Ishikawa (cell line): Measurements from ENCODE around the gene B4GALNT3.

Experiments
- CEBPB ChIP-seq: IDR thresholded peaks from 2 replicates; pipeline ENCODE4 v1.6.1; 2012
- CREB1 ChIP-seq: IDR thresholded peaks from 2 replicates; pipeline ENCODE4 v1.6.1; 2012; ENCODE audit warnings: low read depth
- EGR1 ChIP-seq: IDR thresholded peaks from 2 replicates; pipeline ENCODE4 v1.6.1; 2012
- EP300 ChIP-seq: IDR thresholded peaks from 2 replicates; pipeline ENCODE4 v1.6.1; 2012; ENCODE audit warnings: borderline replicate concordance
- FOXM1 ChIP-seq: IDR thresholded peaks from 2 replicates; pipeline ENCODE4 v1.6.1; 2012; ENCODE audit warnings: low read depth, borderline replicate concordance
- MAX ChIP-seq: IDR thresholded peaks from 2 replicates; pipeline ENCODE4 v1.6.1; 2012
- NFIC ChIP-seq: IDR thresholded peaks from 2 replicates; pipeline ENCODE4 v1.6.1; 2012
- RAD21 ChIP-seq: IDR thresholded peaks from 2 replicates; pipeline ENCODE4 v1.6.1; 2012; ENCODE audit warnings: low read depth
- REST ChIP-seq: IDR thresholded peaks from 2 replicates; pipeline ENCODE4 v1.6.1; 2012; ENCODE audit warnings: low read depth, mild to moderate bottlenecking
- TAF1 ChIP-seq: IDR thresholded peaks from 2 replicates; pipeline ENCODE4 v1.6.1; 2012; ENCODE audit warnings: low read depth, mild to moderate bottlenecking
- TCF12 ChIP-seq: IDR thresholded peaks from 2 replicates; pipeline ENCODE4 v1.6.1; 2012; ENCODE audit warnings: low read depth
- TEAD4 ChIP-seq: IDR thresholded peaks from 2 replicates; pipeline ENCODE4 v1.6.1; 2012
- USF1 ChIP-seq: IDR thresholded peaks from 2 replicates; pipeline ENCODE4 v1.6.1; 2012
- YY1 ChIP-seq: IDR thresholded peaks from 2 replicates; pipeline ENCODE4 v1.6.1; 2012; ENCODE audit warnings: low read depth
- ZBTB7A ChIP-seq: IDR thresholded peaks from 2 replicates; pipeline ENCODE4 v1.6.1; 2012; ENCODE audit warnings: low read depth

B4GALNT3 gene

GRCh38 chr12:490260-490659, 30.5 kb downstream of the B4GALNT3 start:
- no peak for TF ChIP-seq CEBPB
- no peak for TF ChIP-seq YY1
- no peak for TF ChIP-seq TCF12
- no peak for TF ChIP-seq RAD21
- TF ChIP-seq EP300: no peak
- no peak for TF ChIP-seq FOXM1
- TF ChIP-seq TEAD4: no peak
- no peak for TF ChIP-seq USF1
- no peak for TF ChIP-seq TAF1
- no peak for TF ChIP-seq CREB1
- no peak for TF ChIP-seq ZBTB7A
- TF ChIP-seq NFIC: no peak

- no peak for TF ChIP-seq USF1
- no peak for TF ChIP-seq TEAD4
- TF ChIP-seq RAD21: no peak
- TF ChIP-seq EGR1: no peak
- TF ChIP-seq EP300: no peak
- TF ChIP-seq YY1: no peak
- TF ChIP-seq MAX: no peak
- no peak for TF ChIP-seq TAF1
- TF ChIP-seq NFIC: no peak
- no peak for TF ChIP-seq TCF12
- no peak for TF ChIP-seq REST
- no peak for TF ChIP-seq FOXM1
- TF ChIP-seq CEBPB: no peak
- TF ChIP-seq ZBTB7A: no peak
- no peak for TF ChIP-seq CREB1
These were observed 35.7 kb downstream of the B4GALNT3 start for GRCh38 chr12:495466-495865.

GRCh38 chr12:496736-497135, 37.0 kb downstream of the B4GALNT3 start:
- no peak for TF ChIP-seq TCF12
- TF ChIP-seq EGR1: no peak
- TF ChIP-seq RAD21: no peak
- no peak for TF ChIP-seq REST
- no peak for TF ChIP-seq FOXM1
- TF ChIP-seq ZBTB7A: no peak
- no peak for TF ChIP-seq TAF1
- TF ChIP-seq CEBPB: no peak
- no peak for TF ChIP-seq EP300
- no peak for TF ChIP-seq TEAD4
- TF ChIP-seq NFIC: no peak
- TF ChIP-seq CREB1: no peak
- no peak for TF ChIP-seq MAX
- no peak for TF ChIP-seq YY1
- no peak for TF ChIP-seq USF1

GRCh38 chr12:497501-498160, 37.9 kb downstream of the B4GALNT3 start:
- no peak for TF ChIP-seq EP300
- no peak for TF ChIP-seq ZBTB7A
- no peak for TF ChIP-seq EGR1
- no peak for TF ChIP-seq YY1
- TF ChIP-seq USF1: no peak
- TF ChIP-seq CREB1: no peak
- TF ChIP-seq TAF1: no peak
- no peak for TF ChIP-seq CEBPB
- TF ChIP-seq FOXM1: no peak
- TF ChIP-seq MAX: no peak
- no peak for TF ChIP-seq NFIC
- TF ChIP-seq TEAD4: no peak
